ENCODE measurements around the gene HTR3A.

The HTR3A gene

DNA sequence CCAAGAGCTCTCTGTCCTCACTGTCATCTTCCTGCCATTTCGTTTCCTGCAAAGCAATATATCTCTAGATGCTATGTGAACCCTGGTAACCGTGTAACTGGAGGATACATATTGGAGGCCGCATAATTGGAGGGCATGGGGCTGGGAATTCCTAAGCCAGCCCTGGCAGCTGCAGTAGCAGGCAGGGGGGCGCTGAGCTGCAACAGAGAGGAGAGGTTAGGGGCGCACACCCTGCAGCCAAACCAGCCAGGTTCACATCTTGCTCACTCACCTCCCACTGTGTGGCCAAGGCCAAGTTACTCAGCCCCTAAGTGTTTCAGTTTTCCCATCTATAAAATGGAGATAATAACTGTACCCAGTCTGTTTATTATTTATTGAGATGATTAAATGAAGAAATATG lies 44.7 kb downstream of the HTR3A start:
- H3K4me1 ChIP-seq (ENCODE audit: control insufficient read depth, insufficient read depth, low read length): no peaks in the 10 kb centered on the region
- TF ChIP-seq ZNF10 (tag by site-specific recombination; IDR thresholded peaks at IDR 0.05) (no peak), ZIC2 (tag by site-specific recombination; IDR thresholded peaks at IDR 0.05) (peak; percentile 67)
- H3K4me3 ChIP-seq (ENCODE audit: low read depth, low read length): no peak overlapping the region
- CTCF ChIA-PET: interaction anchor here (4.7 kb wide), 1 partner anchor 242 kb away, joined by 18 read pairs; no protein-coding TSS in a partner anchor
- no peaks in the 10 kb centered on the region for H3K9me3 ChIP-seq (ENCODE audit: control insufficient read depth, insufficient read depth, low read depth, low read length)
- POLR2A ChIA-PET: no interaction called here
- no peaks in the 10 kb centered on the region for H3K36me3 ChIP-seq (ENCODE audit: control insufficient read depth in 2 of 2, insufficient read depth in 1 of 2, low read length in 2 of 2)
- H3K27ac ChIP-seq (ENCODE audit: extremely low read depth, low read depth, low read length): no peak overlapping the region

DNA sequence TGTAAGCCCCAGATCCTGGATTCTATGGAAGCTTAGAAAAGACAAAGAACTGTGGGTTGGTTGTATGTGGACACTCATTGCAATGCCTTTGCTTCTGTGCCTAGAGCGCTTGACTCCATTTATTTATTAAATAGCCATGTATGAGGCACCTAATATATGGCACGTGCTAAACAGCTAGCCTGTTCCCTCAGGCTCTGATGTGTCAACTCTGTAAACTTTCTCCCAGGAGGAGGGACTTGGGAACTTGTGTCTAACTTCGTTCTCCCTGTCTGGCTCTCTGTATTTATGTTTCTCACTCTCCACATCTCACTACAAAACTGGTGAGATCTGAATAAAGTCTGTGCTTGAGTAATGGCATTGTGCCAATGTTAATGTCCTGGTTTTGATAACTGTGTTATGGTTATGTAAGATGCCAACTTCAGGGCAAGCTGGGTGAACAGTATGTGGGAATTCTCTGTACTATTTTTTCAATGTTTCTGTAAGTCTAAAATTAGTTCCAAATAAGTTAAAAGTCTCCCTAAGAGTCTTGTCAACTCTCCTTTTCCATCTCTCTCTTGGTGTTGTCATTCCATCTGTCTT lies 50.5 kb downstream of the HTR3A start:
- ChIA-PET POLR2A (no interaction called here), CTCF (interaction anchor here (0.6 to 7.1 kb wide), 11 partner anchors 10 to 455 kb away, joined by 3 to 68 read pairs (median 4); partner anchors contain the start of gene ZBTB16)
- Histone ChIP-seq H3K9me3 (ENCODE audit: control insufficient read depth, insufficient read depth, low read depth, low read length) (no peaks in the 10 kb centered on the region), H3K27ac (ENCODE audit: extremely low read depth, low read depth, low read length) (no peak overlapping the region), H3K4me1 (ENCODE audit: control insufficient read depth, insufficient read depth, low read length) (no peaks in the 10 kb centered on the region), H3K36me3 (ENCODE audit: control insufficient read depth in 2 of 2, insufficient read depth in 1 of 2, low read length in 2 of 2) (no peaks in the 10 kb centered on the region), H3K4me3 (ENCODE audit: low read depth, low read length) (no peak overlapping the region)
- no peak for TF ChIP-seq ZNF202 (tag by site-specific recombination; IDR thresholded peaks at IDR 0.05; ENCODE audit: borderline replicate concordance)
- TF ChIP-seq ZNF654 (tag by site-specific recombination; IDR thresholded peaks at IDR 0.05; ENCODE audit: low read depth): no peak
- no peak for TF ChIP-seq GFI1B (tag by site-specific recombination; IDR thresholded peaks at IDR 0.05)
- TF ChIP-seq, protein P1, sequence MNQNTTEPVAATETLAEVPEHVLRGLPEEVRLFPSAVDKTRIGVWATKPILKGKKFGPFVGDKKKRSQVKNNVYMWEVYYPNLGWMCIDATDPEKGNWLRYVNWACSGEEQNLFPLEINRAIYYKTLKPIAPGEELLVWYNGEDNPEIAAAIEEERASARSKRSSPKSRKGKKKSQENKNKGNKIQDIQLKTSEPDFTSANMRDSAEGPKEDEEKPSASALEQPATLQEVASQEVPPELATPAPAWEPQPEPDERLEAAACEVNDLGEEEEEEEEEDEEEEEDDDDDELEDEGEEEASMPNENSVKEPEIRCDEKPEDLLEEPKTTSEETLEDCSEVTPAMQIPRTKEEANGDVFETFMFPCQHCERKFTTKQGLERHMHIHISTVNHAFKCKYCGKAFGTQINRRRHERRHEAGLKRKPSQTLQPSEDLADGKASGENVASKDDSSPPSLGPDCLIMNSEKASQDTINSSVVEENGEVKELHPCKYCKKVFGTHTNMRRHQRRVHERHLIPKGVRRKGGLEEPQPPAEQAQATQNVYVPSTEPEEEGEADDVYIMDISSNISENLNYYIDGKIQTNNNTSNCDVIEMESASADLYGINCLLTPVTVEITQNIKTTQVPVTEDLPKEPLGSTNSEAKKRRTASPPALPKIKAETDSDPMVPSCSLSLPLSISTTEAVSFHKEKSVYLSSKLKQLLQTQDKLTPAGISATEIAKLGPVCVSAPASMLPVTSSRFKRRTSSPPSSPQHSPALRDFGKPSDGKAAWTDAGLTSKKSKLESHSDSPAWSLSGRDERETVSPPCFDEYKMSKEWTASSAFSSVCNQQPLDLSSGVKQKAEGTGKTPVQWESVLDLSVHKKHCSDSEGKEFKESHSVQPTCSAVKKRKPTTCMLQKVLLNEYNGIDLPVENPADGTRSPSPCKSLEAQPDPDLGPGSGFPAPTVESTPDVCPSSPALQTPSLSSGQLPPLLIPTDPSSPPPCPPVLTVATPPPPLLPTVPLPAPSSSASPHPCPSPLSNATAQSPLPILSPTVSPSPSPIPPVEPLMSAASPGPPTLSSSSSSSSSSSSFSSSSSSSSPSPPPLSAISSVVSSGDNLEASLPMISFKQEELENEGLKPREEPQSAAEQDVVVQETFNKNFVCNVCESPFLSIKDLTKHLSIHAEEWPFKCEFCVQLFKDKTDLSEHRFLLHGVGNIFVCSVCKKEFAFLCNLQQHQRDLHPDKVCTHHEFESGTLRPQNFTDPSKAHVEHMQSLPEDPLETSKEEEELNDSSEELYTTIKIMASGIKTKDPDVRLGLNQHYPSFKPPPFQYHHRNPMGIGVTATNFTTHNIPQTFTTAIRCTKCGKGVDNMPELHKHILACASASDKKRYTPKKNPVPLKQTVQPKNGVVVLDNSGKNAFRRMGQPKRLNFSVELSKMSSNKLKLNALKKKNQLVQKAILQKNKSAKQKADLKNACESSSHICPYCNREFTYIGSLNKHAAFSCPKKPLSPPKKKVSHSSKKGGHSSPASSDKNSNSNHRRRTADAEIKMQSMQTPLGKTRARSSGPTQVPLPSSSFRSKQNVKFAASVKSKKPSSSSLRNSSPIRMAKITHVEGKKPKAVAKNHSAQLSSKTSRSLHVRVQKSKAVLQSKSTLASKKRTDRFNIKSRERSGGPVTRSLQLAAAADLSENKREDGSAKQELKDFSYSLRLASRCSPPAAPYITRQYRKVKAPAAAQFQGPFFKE (tag by site-specific recombination; IDR thresholded peaks at IDR 0.05; ENCODE audit: borderline replicate concordance): no peak
- TF ChIP-seq, protein P2, sequence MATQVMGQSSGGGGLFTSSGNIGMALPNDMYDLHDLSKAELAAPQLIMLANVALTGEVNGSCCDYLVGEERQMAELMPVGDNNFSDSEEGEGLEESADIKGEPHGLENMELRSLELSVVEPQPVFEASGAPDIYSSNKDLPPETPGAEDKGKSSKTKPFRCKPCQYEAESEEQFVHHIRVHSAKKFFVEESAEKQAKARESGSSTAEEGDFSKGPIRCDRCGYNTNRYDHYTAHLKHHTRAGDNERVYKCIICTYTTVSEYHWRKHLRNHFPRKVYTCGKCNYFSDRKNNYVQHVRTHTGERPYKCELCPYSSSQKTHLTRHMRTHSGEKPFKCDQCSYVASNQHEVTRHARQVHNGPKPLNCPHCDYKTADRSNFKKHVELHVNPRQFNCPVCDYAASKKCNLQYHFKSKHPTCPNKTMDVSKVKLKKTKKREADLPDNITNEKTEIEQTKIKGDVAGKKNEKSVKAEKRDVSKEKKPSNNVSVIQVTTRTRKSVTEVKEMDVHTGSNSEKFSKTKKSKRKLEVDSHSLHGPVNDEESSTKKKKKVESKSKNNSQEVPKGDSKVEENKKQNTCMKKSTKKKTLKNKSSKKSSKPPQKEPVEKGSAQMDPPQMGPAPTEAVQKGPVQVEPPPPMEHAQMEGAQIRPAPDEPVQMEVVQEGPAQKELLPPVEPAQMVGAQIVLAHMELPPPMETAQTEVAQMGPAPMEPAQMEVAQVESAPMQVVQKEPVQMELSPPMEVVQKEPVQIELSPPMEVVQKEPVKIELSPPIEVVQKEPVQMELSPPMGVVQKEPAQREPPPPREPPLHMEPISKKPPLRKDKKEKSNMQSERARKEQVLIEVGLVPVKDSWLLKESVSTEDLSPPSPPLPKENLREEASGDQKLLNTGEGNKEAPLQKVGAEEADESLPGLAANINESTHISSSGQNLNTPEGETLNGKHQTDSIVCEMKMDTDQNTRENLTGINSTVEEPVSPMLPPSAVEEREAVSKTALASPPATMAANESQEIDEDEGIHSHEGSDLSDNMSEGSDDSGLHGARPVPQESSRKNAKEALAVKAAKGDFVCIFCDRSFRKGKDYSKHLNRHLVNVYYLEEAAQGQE (tag by site-specific recombination; IDR thresholded peaks at IDR 0.05): no peak
- TF ChIP-seq ZNF394 (tag by site-specific recombination; IDR thresholded peaks at IDR 0.05; ENCODE audit: borderline replicate concordance): no peak
- TF ChIP-seq ZNF510 (tag by site-specific recombination; IDR thresholded peaks at IDR 0.05; ENCODE audit: insufficient replicate concordance): no peak
- no peak for TF ChIP-seq ZNF184 (tag by site-specific recombination; IDR thresholded peaks at IDR 0.05)
- TF ChIP-seq ZSCAN23 (tag by site-specific recombination; IDR thresholded peaks at IDR 0.05): no peak
- TF ChIP-seq, protein P3, sequence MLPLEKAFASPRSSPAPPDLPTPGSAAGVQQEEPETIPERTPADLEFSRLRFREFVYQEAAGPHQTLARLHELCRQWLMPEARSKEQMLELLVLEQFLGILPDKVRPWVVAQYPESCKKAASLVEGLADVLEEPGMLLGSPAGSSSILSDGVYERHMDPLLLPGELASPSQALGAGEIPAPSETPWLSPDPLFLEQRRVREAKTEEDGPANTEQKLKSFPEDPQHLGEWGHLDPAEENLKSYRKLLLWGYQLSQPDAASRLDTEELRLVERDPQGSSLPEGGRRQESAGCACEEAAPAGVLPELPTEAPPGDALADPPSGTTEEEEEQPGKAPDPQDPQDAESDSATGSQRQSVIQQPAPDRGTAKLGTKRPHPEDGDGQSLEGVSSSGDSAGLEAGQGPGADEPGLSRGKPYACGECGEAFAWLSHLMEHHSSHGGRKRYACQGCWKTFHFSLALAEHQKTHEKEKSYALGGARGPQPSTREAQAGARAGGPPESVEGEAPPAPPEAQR (tag by site-specific recombination; IDR thresholded peaks at IDR 0.05): no peak
- TF ChIP-seq ZXDB (tag by site-specific recombination; IDR thresholded peaks at IDR 0.05): no peak
- no peak for TF ChIP-seq ZNF10 (tag by site-specific recombination; IDR thresholded peaks at IDR 0.05)
- no peak for TF ChIP-seq ZNF169 (tag by site-specific recombination; IDR thresholded peaks at IDR 0.05)
- TF ChIP-seq ZNF48 (tag by site-specific recombination; IDR thresholded peaks at IDR 0.05): no peak
- TF ChIP-seq ZNF146 (tag by site-specific recombination; IDR thresholded peaks at IDR 0.05): no peak
- no peak for TF ChIP-seq HOXD13 (CRISPR knock-in tag; IDR thresholded peaks at IDR 0.05; ENCODE audit: borderline replicate concordance)
- TF ChIP-seq, protein P4, sequence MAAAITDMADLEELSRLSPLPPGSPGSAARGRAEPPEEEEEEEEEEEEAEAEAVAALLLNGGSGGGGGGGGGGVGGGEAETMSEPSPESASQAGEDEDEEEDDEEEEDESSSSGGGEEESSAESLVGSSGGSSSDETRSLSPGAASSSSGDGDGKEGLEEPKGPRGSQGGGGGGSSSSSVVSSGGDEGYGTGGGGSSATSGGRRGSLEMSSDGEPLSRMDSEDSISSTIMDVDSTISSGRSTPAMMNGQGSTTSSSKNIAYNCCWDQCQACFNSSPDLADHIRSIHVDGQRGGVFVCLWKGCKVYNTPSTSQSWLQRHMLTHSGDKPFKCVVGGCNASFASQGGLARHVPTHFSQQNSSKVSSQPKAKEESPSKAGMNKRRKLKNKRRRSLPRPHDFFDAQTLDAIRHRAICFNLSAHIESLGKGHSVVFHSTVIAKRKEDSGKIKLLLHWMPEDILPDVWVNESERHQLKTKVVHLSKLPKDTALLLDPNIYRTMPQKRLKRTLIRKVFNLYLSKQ (tag by site-specific recombination; IDR thresholded peaks at IDR 0.05; ENCODE audit: borderline replicate concordance): no peak

All from HEK293 (cell line).